SU-DHL-6 (cell line): ENCODE results near the gene SUGCT.
A peak's percentile ranks its signal among the peaks of the same experiment; 100 is the strongest.

Experiments used
- H2AFZ ChIP-seq: fragments of 200-600 bp; sonication (generic); 2 replicates; pipeline ENCODE4 v1.6.1; 2014; ENCODE audit warnings: low read depth, mild to moderate bottlenecking, moderate library complexity, mixed read lengths, antibody characterized with exemption, low read length; ENCODE audit not compliant: severe bottlenecking
- H3F3A ChIP-seq: fragments of 200-600 bp; shearing (Covaris generic); 2 replicates; pipeline ENCODE4 v1.6.0; 2016; ENCODE audit warnings: antibody characterized with exemption, mild to moderate bottlenecking; ENCODE audit not compliant: insufficient read depth
- H3K27ac ChIP-seq: fragments of 200-600 bp; sonication (generic); 2 replicates; pipeline ENCODE4 v1.5.1; 2016; ENCODE audit warnings: low read depth, mild to moderate bottlenecking, low read length, moderate library complexity, mixed read lengths
- H3K27me3 ChIP-seq: fragments of 200-600 bp; sonication (generic), shearing (Covaris generic); 2 replicates; pipeline ENCODE4 v1.6.0; 2014; ENCODE audit warnings: mild to moderate bottlenecking, low read length
- H3K36me3 ChIP-seq: fragments of 200-600 bp; sonication (generic); 2 replicates; pipeline ENCODE4 v1.6.1; 2014; ENCODE audit warnings: mild to moderate bottlenecking, low read length, mixed read lengths
- H3K4me2 ChIP-seq: fragments of 300-600, 200-600 bp; shearing (Covaris generic), sonication (generic); 2 replicates; pipeline ENCODE4 v1.6.0; 2014; ENCODE audit warnings: low read length, low read depth, mild to moderate bottlenecking; ENCODE audit not compliant: poor library complexity, severe bottlenecking
- H3K4me3 ChIP-seq: fragments of 200-600 bp; sonication (generic); 2 replicates; pipeline ENCODE4 v1.5.1; 2014; ENCODE audit warnings: antibody characterized with exemption, low read length, mild to moderate bottlenecking, mixed read lengths; ENCODE audit not compliant: insufficient read depth, poor library complexity, severe bottlenecking
- H3K79me2 ChIP-seq: fragments of 200-600 bp; sonication (generic); 2 replicates; pipeline ENCODE4 v1.6.1; 2014; ENCODE audit warnings: mild to moderate bottlenecking, low read length, moderate library complexity; ENCODE audit not compliant: insufficient read depth
- H3K9ac ChIP-seq: fragments of 200-600 bp; sonication (generic); 2 replicates; pipeline ENCODE4 v1.7.0; 2014; ENCODE audit warnings: mild to moderate bottlenecking, low read length
- H3K9me2 ChIP-seq: fragments of 200-600 bp; sonication (generic); replicated peaks from 2 replicates; pipeline ENCODE4 v1.6.1; 2014; ENCODE audit warnings: low read length; ENCODE audit not compliant: insufficient read depth
- H3K9me3 ChIP-seq: fragments of 200-600 bp; sonication (generic); 2 replicates; pipeline ENCODE4 v1.6.1; 2014; ENCODE audit warnings: low read length, mixed read lengths; ENCODE audit not compliant: insufficient read depth
- H4K20me1 ChIP-seq: fragments of 200-600 bp; sonication (generic); 2 replicates; pipeline ENCODE4 v1.6.1; 2014; ENCODE audit warnings: low read depth, mild to moderate bottlenecking, antibody characterized with exemption, low read length, moderate library complexity, mixed read lengths
- CTCF ChIP-seq: fragments of 200-600 bp; sonication (generic); IDR thresholded peaks from one replicate; pipeline ENCODE4 v1.5.1; 2017; ENCODE audit warnings: antibody characterized with exemption, mild to moderate bottlenecking, low read length, moderate library complexity; ENCODE audit not compliant: insufficient read depth, poor library complexity, severe bottlenecking
- EZH2phosphoT487 ChIP-seq: fragments of 200-600 bp; sonication (generic), shearing (Covaris generic); conservative IDR thresholded peaks from 2 replicates; pipeline ENCODE4 v1.6.1; 2018; ENCODE audit warnings: mild to moderate bottlenecking, antibody characterized with exemption, low read length, moderate library complexity, mixed read lengths

Gene SUGCT

GRCh38 chr7:40848541-40849221 is 713.9 kb downstream of the SUGCT start:
- Histone ChIP-seq H3K9me2 (no peaks in the 10 kb centered on the region), H3K9me3 (no peaks in the 10 kb centered on the region), H3K9ac (no peak overlapping the region), H3K79me2 (no peaks in the 10 kb centered on the region), H3K36me3 (no peaks in the 10 kb centered on the region; the same call in 1 of the 2 replicates), H4K20me1 (no peaks in the 10 kb centered on the region), H3K4me3 (no peak overlapping the region), H3K27ac (no peak overlapping the region), H3K4me2 (no peak overlapping the region), H3K27me3 (no peaks in the 10 kb centered on the region), H2AFZ (no peak overlapping the region), H3F3A (peaks cover 17% of the 10 kb centered on the region)
- TF ChIP-seq CTCF = no peak
- TF ChIP-seq EZH2phosphoT487 = no peak

GRCh38 chr7:40850017-40850416 is 715.2 kb downstream of the SUGCT start:
- Histone ChIP-seq H3F3A (peaks cover 14% of the 10 kb centered on the region), H3K9me2 (no peaks in the 10 kb centered on the region), H3K27me3 (no peaks in the 10 kb centered on the region), H4K20me1 (no peaks in the 10 kb centered on the region), H3K27ac (peak overlapping the region; percentile 55), H3K79me2 (no peaks in the 10 kb centered on the region), H3K9ac (0 out of 2 replicates have a peak overlapping the region, but pooled peaks have one; percentile 3), H2AFZ (peak overlapping the region; percentile 69), H3K4me3 (no peak overlapping the region), H3K36me3 (no peaks in the 10 kb centered on the region), H3K9me3 (no peaks in the 10 kb centered on the region), H3K4me2 (no peak overlapping the region)
- no peak for TF ChIP-seq EZH2phosphoT487
- no peak for TF ChIP-seq CTCF

GRCh38 chr7:40851001-40851400 is 716.2 kb downstream of the SUGCT start:
- Histone ChIP-seq H3K9ac (peak overlapping the region; percentile 4; the same call in 1 of the 2 replicates), H4K20me1 (no peaks in the 10 kb centered on the region), H3K27me3 (no peaks in the 10 kb centered on the region), H3K4me3 (peak overlapping the region; percentile 6), H3K36me3 (no peaks in the 10 kb centered on the region), H3K9me2 (no peaks in the 10 kb centered on the region), H2AFZ (peak overlapping the region; percentile 69), H3K4me2 (peak overlapping the region; percentile 46), H3K9me3 (no peaks in the 10 kb centered on the region), H3K27ac (peak overlapping the region; percentile 55), H3K79me2 (no peaks in the 10 kb centered on the region), H3F3A (peaks cover 11% of the 10 kb centered on the region; the same call in 1 of the 2 replicates)
- TF ChIP-seq CTCF = no peak
- no peak for TF ChIP-seq EZH2phosphoT487
